Neural cell (in vitro differentiated cells): Measurements from ENCODE around the gene HLF. TPM values are rescaled to one million over a fixed set of nuclear protein-coding genes. Genes with fewer than 3 reads are reported as not detected.
A peak's percentile ranks its signal among the peaks of the same experiment; 100 is the strongest.

Experiments used
- H2AFZ ChIP-seq: fragments of 200-600, 300-800 bp; sonication (generic), shearing (Covaris generic); 2 replicates; pipeline ENCODE4 v1.6.0; 2014; ENCODE audit warnings: low read depth, mild to moderate bottlenecking, antibody characterized with exemption, low read length, moderate library complexity
- H3F3A ChIP-seq: fragments of 200-600 bp; shearing (Covaris generic); 2 replicates; pipeline ENCODE4 v1.6.1; 2016; ENCODE audit warnings: mild to moderate bottlenecking, moderate library complexity, mixed read lengths, antibody characterized with exemption, low read length; ENCODE audit not compliant: insufficient read depth, poor library complexity, severe bottlenecking
- H3K27ac ChIP-seq: fragments of 200-600, 300-800 bp; sonication (generic), shearing (Covaris generic); 2 replicates; pipeline ENCODE4 v1.5.1; 2014; ENCODE audit warnings: mild to moderate bottlenecking, low read length, moderate library complexity
- H3K27me3 ChIP-seq: fragments of 300-800, 200-600 bp; sonication (generic), shearing (Covaris generic); 2 replicates; pipeline ENCODE4 v1.6.0; 2014; ENCODE audit warnings: mild to moderate bottlenecking, low read depth, low read length, moderate library complexity; ENCODE audit not compliant: insufficient read depth
- H3K36me3 ChIP-seq: fragments of 300-800, 200-600 bp; sonication (generic), shearing (Covaris generic); 2 replicates; pipeline ENCODE4 v1.5.1; 2014; ENCODE audit warnings: mild to moderate bottlenecking, antibody characterized with exemption, low read length, moderate library complexity; ENCODE audit not compliant: insufficient read depth
- H3K4me2 ChIP-seq: fragments of 300-800, 200-600 bp; sonication (generic), shearing (Covaris generic); 2 replicates; pipeline ENCODE4 v1.6.0; 2014; ENCODE audit warnings: mild to moderate bottlenecking, low read length
- H3K4me3 ChIP-seq: fragments of 300-800, 200-600 bp; sonication (generic), shearing (Covaris generic); 2 replicates; pipeline ENCODE4 v1.5.1; 2014; ENCODE audit warnings: mild to moderate bottlenecking, low read length, moderate library complexity
- H3K79me2 ChIP-seq: fragments of 200-600 bp; shearing (Covaris generic); replicated peaks from 2 replicates; pipeline ENCODE4 v1.6.0; 2014; ENCODE audit warnings: mild to moderate bottlenecking, low read length, moderate library complexity; ENCODE audit not compliant: insufficient read depth
- H3K9ac ChIP-seq: fragments of 300-800, 200-600 bp; sonication (generic), shearing (Covaris generic); 2 replicates; pipeline ENCODE4 v1.6.1; 2016; ENCODE audit warnings: mild to moderate bottlenecking, low read length, mixed read lengths
- H3K9me2 ChIP-seq: fragments of 200-600 bp; shearing (Covaris generic); 2 replicates; pipeline ENCODE4 v1.6.1; 2016; ENCODE audit warnings: mild to moderate bottlenecking, low read length, mixed read lengths; ENCODE audit not compliant: insufficient read depth
- H3K9me3 ChIP-seq: fragments of 200-600, 300-800 bp; sonication (generic), shearing (Covaris generic); 2 replicates; pipeline ENCODE4 v1.6.1; 2016; ENCODE audit warnings: mild to moderate bottlenecking, mixed run types, low read length, moderate library complexity, mixed read lengths
- H4K20me1 ChIP-seq: fragments of 200-600 bp; shearing (Covaris generic); 2 replicates; pipeline ENCODE4 v1.6.1; 2016; ENCODE audit warnings: mild to moderate bottlenecking, mixed run types; ENCODE audit not compliant: insufficient read depth
- CTCF ChIP-seq: fragments of 450-650 bp; IDR thresholded peaks from 2 replicates; pipeline ENCODE4 v1.5.1; 2014; ENCODE audit warnings: antibody characterized with exemption, mild to moderate bottlenecking, moderate library complexity; ENCODE audit not compliant: poor library complexity, severe bottlenecking
- EP300 ChIP-seq: fragments of 450-650 bp; conservative IDR thresholded peaks from 2 replicates; pipeline ENCODE4 v1.6.1; 2014; ENCODE audit warnings: antibody characterized with exemption, mild to moderate bottlenecking, moderate library complexity; ENCODE audit not compliant: poor library complexity, severe bottlenecking
- EZH2 ChIP-seq: fragments of 200-600, 300-800 bp; shearing (Covaris generic), sonication (generic); IDR thresholded peaks from 2 replicates; pipeline ENCODE4 v1.6.1; 2014; ENCODE audit warnings: antibody characterized with exemption, low read length, borderline replicate concordance, mild to moderate bottlenecking; ENCODE audit not compliant: insufficient read depth, poor library complexity, severe bottlenecking
- MXI1 ChIP-seq: fragments of 450-650 bp; conservative IDR thresholded peaks from 2 replicates; pipeline ENCODE4 v1.6.1; 2014; ENCODE audit warnings: antibody characterized with exemption, mild to moderate bottlenecking; ENCODE audit not compliant: poor library complexity, severe bottlenecking
- POLR2AphosphoS5 ChIP-seq: IDR thresholded peaks from 2 replicates; pipeline ENCODE4 v1.6.1; 2012
- RAD21 ChIP-seq: fragments of 450-650 bp; conservative IDR thresholded peaks from 2 replicates; pipeline ENCODE4 v1.6.1; 2014; ENCODE audit warnings: antibody characterized with exemption, mild to moderate bottlenecking, moderate library complexity
- REST ChIP-seq: IDR thresholded peaks from 2 replicates; pipeline ENCODE4 v1.6.1; 2012; ENCODE audit warnings: borderline replicate concordance
- SMC3 ChIP-seq: fragments of 450-650 bp; conservative IDR thresholded peaks from 2 replicates; pipeline ENCODE4 v1.6.1; 2014; ENCODE audit warnings: antibody characterized with exemption, mild to moderate bottlenecking, moderate library complexity; ENCODE audit not compliant: poor library complexity
- TAF1 ChIP-seq: IDR thresholded peaks from 2 replicates; pipeline ENCODE4 v1.6.1; 2012; ENCODE audit warnings: low read depth
- polyA plus RNA-seq: library from polyadenylated mRNA; depleted of rRNA; stranded (reverse); fragments of >200 nt; gene quantifications from 2 replicates; pipeline ENCODE4 v1.2.3, GENCODE V29; 2014

The HLF gene
- polyA plus RNA-seq, 1 donor from 2014 or later: 0.71 TPM

- no peaks in the 10 kb centered on the region for H4K20me1 ChIP-seq
- no peaks in the 10 kb centered on the region for H3K9me3 ChIP-seq
- H3K4me2 ChIP-seq: no peak overlapping the region
- no peaks in the 10 kb centered on the region for H3K9me2 ChIP-seq
- TF ChIP-seq SMC3 (no peak), TAF1 (no peak), EP300 (peak; percentile 60), REST (peak; percentile 27), POLR2AphosphoS5 (peak; percentile 50), RAD21 (no peak), CTCF (no peak), EZH2 (no peak), MXI1 (no peak)
- H3K27me3 ChIP-seq: no peaks in the 10 kb centered on the region
- no peak overlapping the region for H3K9ac ChIP-seq
- no peaks in the 10 kb centered on the region for H3K79me2 ChIP-seq
- H3K4me3 ChIP-seq: no peak overlapping the region
- H3F3A ChIP-seq: no peaks in the 10 kb centered on the region
- no peaks in the 10 kb centered on the region for H3K36me3 ChIP-seq
- H2AFZ ChIP-seq: no peak overlapping the region
- peak overlapping the region; percentile 49 for H3K27ac ChIP-seq
Observed at GRCh38 chr17:55246583-55246982, 18.2 kb upstream of the HLF start.

GRCh38 chr17:55248077-55248476 is 16.7 kb upstream of the HLF start:
- Histone ChIP-seq H3F3A (no peaks in the 10 kb centered on the region), H3K4me3 (no peak overlapping the region), H3K4me2 (no peak overlapping the region), H3K9me3 (no peaks in the 10 kb centered on the region), H3K9ac (no peak overlapping the region), H3K79me2 (no peaks in the 10 kb centered on the region), H3K9me2 (no peaks in the 10 kb centered on the region), H3K27me3 (no peaks in the 10 kb centered on the region), H3K27ac (no peak overlapping the region), H4K20me1 (no peaks in the 10 kb centered on the region), H3K36me3 (no peaks in the 10 kb centered on the region), H2AFZ (no peak overlapping the region)
- TF ChIP-seq POLR2AphosphoS5: no peak
- TF ChIP-seq SMC3: no peak
- TF ChIP-seq RAD21: no peak
- no peak for TF ChIP-seq TAF1
- no peak for TF ChIP-seq EP300
- TF ChIP-seq CTCF: no peak
- TF ChIP-seq MXI1: no peak
- TF ChIP-seq REST: no peak
- no peak for TF ChIP-seq EZH2
